Activated T-cell treated with anti-CD3 and anti-CD28 coated beads for 24 hours (primary cell): Measurements from ENCODE around the gene NPTX1.

Source experiments
- DNase-seq: peaks from one replicate; pipeline ENCODE4 v3.0.0-alpha.2; 2020; ENCODE audit warnings: low read depth

NPTX1 gene

GRCh38 chr17:80443916-80444643, 32.3 kb downstream of the NPTX1 start:
- DNase-seq = no peak

GRCh38 chr17:80443498-80443897, 32.9 kb downstream of the NPTX1 start:
- no peak for DNase-seq

DNA sequence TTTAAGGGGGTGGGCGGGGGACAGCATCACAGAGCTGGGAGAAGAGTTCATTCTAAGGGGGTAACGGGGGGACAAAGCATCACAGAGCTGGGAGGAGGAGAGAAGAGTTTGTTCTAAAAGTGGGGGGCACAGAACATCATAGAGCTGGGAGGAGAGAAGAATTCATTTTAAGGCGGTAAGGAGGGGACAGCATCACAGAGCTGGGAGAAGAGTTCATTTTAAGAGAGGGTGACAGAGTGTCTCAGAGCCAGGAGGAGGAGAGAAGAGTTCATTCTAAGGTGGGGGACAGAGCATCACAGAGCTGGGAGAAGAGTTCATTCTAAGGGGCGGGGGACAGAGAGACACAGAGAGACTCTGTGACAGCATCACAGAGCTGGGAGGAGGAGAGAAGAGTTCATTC, 33.6 kb downstream of the NPTX1 start:
- no peak for DNase-seq

DNA sequence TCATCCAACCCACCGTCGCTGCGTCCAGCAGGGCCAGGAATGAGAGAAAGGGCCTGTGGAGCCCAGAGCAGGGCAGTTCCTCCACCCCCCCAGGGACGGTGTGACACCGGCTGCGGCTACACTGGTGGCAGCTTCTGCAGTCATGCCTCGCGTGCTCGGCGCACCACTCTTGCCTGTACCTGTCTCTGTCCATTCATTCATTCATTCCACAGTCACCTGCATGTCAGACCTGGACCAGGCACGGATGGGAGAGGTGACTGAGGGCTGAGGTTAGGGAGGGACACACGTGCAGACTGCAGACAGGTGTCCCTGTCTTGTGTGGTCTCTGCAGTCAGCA, 34.1 kb downstream of the NPTX1 start:
- DNase-seq = no peak

DNA sequence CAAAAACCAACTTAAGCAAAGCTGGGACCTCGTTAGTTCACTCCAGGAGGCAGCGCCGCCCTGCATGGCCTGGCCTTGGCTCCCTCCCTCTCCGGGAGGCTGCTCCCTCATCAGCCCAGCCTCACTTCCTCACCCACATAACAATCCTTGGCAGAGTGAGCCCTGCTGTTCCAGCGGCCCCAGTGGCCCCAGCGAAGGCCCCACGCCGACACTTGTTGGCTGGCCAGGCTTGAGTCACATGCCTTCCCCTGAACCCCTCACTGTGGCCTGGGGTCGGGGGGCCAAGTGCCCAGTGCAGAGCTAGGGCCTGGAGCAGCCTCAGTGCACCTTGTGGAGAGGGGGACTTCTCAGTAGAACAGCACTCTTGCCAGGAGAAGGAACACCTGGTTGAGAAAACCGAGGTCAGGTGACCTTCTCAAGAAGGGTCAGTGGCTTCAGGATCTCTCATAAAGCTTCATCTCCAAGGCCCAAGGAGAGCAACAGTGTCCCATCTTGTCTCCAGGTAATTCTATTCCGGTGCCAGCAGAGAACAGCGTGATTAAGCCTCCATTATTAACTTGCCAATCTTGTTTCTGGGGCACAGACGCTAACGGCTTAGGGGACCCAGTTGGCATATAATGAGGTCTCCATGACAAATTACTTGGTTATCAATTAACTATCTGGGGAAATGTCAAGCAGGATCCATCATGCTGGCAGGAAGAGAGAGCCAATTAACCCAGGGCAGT, 34.6 kb downstream of the NPTX1 start:
- DNase-seq = no peak

GRCh38 chr17:80441133-80441578, 35.3 kb downstream of the NPTX1 start:
- no peak for DNase-seq

DNA sequence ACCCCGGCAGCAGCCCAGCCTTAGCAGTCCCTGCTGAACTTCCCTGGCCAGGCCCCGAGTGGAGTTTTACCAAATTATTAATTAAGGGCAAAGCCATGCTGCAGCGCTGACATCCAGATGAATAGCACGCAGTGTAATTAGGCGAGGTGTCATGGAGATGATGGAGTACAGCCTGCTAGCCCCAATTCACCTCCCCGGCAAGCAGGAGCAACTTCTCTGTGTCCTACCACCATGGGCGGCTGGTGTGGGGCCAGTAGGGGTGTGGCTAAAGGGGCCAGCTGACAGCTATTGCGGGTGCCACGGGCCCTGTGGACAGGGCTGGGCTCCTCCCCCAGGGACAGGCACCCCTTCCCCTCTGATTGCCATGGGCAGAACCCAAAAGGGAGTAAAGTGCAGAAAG, 36.9 kb downstream of the NPTX1 start:
- no peak for DNase-seq

GRCh38 chr17:80438806-80439205, 37.6 kb downstream of the NPTX1 start:
- no peak for DNase-seq

GRCh38 chr17:80437532-80437931, 38.9 kb downstream of the NPTX1 start:
- DNase-seq = no peak

GRCh38 chr17:80433916-80434666, 42.3 kb downstream of the NPTX1 start:
- no peak for DNase-seq

GRCh38 chr17:80432961-80433550, 43.4 kb downstream of the NPTX1 start:
- no peak for DNase-seq

- DNase-seq = no peak
Measured at GRCh38 chr17:80432350-80432955, 44.0 kb downstream of the NPTX1 start.

DNA sequence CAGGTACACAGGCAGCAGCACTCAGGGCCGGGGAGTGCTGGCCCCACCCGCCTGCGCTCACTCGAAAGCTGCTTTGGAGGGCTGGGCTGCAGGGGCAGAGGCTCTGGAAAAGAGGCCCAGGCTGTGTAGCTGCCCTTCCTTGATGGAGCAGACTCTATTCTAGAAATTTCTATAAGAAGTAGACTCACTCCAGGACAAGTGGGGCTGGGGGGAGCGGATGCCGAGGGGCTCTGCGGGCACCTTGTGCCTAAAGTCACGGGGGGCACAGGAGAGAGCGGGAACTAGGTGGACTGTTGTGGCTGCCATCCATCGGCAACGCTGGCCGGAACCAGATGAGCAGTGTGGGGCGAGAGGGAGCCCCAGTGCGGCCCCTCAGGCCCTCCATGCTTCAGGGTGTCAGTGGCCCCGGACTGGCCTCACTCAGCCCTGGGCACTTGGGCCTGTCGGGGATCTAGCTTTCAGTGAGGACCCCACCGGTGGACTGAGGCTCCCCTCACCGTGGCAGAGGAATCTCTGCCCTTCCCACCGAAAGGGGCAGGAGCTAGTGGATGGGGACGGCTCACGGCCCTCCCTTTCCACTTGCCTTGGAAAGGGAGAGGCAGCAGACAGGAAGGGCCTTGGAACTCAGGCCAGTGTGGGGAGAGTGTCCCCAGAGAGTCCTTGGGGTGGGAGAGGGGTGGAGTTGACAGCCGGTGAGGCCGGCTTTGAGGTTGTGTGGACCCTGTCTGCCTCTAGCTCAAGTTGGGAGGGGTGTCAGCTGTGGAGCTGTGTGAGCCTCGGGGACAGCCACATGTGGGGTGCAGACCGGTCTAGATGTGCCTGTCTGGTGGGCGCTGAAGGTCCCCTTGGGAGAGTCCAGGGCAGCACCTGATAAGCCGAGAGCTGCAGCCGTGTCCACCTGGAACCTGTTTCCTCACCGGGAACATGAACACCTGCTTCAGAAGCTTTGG, 44.9 kb downstream of the NPTX1 start:
- DNase-seq = no peak

- DNase-seq = no peak
Measured at GRCh38 chr17:80430446-80431245, 45.8 kb downstream of the NPTX1 start.

GRCh38 chr17:80429356-80430275, 46.8 kb downstream of the NPTX1 start:
- DNase-seq = no peak

DNA sequence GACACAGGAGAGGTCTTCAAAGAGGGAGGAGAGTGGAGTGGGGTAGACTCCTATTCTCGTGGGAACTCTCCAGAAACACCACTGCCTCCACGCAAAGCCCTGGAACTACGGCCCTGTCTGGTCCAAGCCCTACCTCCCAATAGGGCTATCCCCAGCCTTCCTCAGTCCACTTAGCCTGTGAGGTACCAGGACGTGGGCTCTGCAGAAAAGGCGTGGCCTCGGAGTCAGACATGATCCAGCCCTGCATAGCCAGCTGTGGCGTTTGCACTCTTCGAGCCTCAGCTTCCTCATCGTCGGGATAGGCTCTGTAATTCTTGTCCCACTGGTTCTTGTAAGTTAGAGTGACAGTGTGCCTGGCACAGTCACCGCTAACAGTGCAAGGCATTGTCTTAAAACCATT, 47.6 kb downstream of the NPTX1 start:
- DNase-seq = no peak

GRCh38 chr17:80428363-80428762, 48.0 kb downstream of the NPTX1 start:
- DNase-seq = no peak

DNA sequence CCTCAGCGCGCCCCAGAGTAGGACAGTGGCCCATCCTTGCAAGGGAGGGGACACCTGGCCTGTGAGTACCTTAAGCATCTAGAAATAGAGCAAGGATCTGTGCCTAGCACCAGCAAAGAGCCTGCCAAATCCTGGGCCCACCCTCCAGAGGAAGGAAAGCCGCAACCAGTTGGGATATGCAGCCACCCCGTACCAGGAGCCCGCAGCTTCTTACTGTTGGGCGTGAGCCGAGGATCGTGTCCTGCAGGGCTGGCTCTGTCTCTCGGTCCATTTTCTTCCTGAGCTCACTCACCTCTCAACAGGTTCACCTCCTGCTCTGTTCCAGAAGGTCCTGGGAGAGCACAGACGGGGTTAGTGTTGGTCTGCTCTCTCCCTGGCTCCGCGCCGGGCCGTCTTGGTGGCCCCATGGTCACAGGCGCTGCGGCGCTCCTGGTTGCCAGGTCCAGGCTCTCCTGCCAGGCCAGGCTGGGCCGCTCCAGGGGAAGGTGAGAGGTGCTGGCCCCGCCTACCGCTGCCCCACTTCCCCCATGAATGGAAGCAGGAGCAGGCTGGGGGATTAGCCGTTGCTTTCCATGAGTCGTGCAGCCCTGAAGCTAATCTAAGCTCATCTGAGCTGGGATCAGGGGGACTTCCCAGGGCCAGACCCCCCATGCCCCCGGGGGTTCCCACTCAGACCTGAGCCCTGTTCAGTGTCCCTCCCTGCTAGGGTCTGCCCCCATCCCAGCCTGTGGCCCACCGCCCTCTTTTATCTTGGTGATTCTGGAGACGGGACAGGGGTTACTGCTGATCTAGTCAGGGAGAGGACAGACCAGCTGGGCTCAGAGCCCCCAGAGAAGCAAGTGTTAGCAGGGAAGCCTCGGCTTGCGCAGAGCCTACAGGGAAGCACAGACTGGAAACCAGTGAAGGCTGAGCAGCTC, 48.8 kb downstream of the NPTX1 start:
- no peak for DNase-seq
